Kidney epithelial cell (primary cell): Measurements from ENCODE around the gene IPO13. TPM values are rescaled to one million over a fixed set of nuclear protein-coding genes. Genes with fewer than 3 reads are reported as not detected.

Experiments
- DNase-seq: peaks from one replicate; pipeline ENCODE4 v3.0.0-alpha.2; 2010; ENCODE audit warnings: low read depth
- H3K27me3 ChIP-seq: 2 replicates; pipeline ENCODE4 v1.6.0; 2011; ENCODE audit warnings: low read length; ENCODE audit not compliant: control insufficient read depth, insufficient read depth
- H3K36me3 ChIP-seq: 2 replicates; pipeline ENCODE4 v1.5.1; 2011; ENCODE audit warnings: low read length; ENCODE audit not compliant: control insufficient read depth, insufficient read depth
- H3K4me3 ChIP-seq: 2 replicates; pipeline ENCODE4 v1.5.1; 2011; ENCODE audit warnings: low read depth, mild to moderate bottlenecking, control low read depth, low read length
- total RNA-seq: library from RNA; depleted of rRNA; stranded (reverse); fragments of >200 nt; gene quantifications from 2 replicates; pipeline ENCODE4 v1.2.3, GENCODE V29; 2015
- TF ChIP-seq, protein P1 (sequence below): IDR thresholded peaks from 2 replicates; pipeline ENCODE4 v1.5.1; 2011; ENCODE audit warnings: mild to moderate bottlenecking, moderate library complexity, low read length, control low read depth, inconsistent platforms; ENCODE audit not compliant: insufficient read depth, poor library complexity, severe bottlenecking

Gene IPO13
- total RNA-seq = 29.2 and 32.8 TPM in 2 replicates

DNA sequence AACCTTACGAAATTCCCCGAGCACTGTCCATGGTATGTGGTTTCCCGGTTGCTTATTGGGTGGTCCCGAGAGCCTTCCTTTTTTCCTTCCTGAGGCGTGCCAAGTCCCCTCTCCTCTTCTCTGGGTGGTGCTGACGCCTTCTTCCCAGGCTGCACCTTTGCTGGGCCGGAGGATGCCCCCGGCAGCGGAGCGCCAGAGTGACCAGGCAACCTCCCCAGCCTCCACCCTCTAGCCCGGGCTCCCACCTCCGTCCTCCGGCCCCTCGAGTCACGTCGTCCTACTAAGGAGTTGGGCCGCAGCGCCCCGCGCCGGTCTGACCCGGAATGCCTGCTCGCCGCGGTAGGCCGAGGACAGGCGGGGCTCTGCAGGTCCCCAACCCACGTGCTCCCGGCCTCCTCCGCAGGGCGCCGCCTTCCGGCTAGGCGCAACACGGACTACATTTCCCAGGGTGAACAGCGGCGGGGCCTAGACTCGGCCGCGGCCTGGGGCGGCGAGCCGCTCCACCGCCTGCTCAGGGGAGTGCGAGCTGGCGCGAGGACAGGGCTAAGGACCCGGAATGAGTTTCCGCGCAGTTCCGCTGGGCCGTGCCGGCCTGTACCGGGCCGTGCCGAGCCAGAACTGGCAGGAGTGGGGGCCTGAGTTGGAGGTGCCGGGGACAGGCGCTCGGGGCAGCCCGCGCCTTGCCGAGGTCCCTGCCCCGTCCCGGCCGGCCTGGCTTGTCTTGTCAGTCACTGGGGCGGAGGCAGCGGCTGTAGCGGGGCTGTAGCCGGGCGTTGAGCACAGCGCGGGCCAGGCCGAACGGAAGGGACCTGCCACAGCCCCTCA lies at the start of gene IPO13:
Gene IPO13 (plus strand): TSS at position 715 of the 825 bp plus-strand sequence. CDS start 651 bp downstream, outside the sequence.
- H3K36me3 ChIP-seq = no peaks in the 10 kb centered on the region
- TF ChIP-seq, protein P1, sequence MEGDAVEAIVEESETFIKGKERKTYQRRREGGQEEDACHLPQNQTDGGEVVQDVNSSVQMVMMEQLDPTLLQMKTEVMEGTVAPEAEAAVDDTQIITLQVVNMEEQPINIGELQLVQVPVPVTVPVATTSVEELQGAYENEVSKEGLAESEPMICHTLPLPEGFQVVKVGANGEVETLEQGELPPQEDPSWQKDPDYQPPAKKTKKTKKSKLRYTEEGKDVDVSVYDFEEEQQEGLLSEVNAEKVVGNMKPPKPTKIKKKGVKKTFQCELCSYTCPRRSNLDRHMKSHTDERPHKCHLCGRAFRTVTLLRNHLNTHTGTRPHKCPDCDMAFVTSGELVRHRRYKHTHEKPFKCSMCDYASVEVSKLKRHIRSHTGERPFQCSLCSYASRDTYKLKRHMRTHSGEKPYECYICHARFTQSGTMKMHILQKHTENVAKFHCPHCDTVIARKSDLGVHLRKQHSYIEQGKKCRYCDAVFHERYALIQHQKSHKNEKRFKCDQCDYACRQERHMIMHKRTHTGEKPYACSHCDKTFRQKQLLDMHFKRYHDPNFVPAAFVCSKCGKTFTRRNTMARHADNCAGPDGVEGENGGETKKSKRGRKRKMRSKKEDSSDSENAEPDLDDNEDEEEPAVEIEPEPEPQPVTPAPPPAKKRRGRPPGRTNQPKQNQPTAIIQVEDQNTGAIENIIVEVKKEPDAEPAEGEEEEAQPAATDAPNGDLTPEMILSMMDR = peak; percentile 74
- no peaks in the 10 kb centered on the region for H3K27me3 ChIP-seq
- peak within 1 kb of the TSS; percentile 81 for H3K4me3 ChIP-seq
- DNase-seq = peak; percentile 78

DNA sequence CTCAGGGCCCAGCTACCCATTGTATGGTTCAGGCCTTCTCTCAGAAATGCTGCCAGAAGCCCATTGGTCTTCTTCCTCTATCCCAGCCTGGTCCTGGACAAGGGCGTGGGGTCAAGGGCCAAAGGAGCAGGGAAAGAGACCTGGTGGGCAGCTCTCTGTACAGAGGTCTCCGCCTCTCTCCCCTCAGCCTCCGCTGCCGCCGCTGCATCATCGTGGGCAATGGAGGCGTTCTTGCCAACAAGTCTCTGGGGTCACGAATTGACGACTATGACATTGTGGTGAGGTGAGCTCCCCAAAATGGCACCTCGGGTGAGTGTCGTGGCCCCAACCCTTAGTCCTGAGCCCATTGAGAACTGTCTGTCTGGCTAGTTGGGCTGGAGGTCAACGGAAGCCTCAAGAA lies 47.8 kb upstream of the IPO13 start:
- H3K27me3 ChIP-seq = no peaks in the 10 kb centered on the region
- H3K4me3 ChIP-seq = no peak overlapping the region
- no peak for DNase-seq
- peaks cover 2% of the 10 kb centered on the region for H3K36me3 ChIP-seq
- TF ChIP-seq, protein P1 = no peak

DNA sequence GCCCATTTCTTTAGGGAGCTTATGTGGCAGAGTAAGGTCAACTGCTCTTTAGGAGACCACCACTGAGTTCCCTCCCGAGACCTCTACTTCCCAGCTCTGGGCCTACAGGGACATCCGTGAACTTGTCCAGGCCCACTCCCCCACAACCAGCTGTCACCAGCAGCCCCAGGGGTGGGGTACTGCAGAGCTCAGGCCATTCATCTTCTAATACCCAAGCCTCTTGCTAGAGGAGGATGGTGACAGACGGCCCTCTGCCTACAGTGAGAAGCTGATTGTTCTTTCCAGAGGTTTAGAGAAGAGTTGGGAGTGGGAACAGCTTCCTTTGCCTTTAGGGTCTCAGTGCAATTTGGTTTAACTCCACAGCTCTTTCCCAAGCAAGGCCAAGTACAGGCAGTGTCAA lies 46.4 kb upstream of the IPO13 start:
- Histone ChIP-seq H3K36me3 (peaks cover 2% of the 10 kb centered on the region), H3K4me3 (no peak overlapping the region), H3K27me3 (no peaks in the 10 kb centered on the region)
- TF ChIP-seq, protein P1 = no peak
- no peak for DNase-seq

DNA sequence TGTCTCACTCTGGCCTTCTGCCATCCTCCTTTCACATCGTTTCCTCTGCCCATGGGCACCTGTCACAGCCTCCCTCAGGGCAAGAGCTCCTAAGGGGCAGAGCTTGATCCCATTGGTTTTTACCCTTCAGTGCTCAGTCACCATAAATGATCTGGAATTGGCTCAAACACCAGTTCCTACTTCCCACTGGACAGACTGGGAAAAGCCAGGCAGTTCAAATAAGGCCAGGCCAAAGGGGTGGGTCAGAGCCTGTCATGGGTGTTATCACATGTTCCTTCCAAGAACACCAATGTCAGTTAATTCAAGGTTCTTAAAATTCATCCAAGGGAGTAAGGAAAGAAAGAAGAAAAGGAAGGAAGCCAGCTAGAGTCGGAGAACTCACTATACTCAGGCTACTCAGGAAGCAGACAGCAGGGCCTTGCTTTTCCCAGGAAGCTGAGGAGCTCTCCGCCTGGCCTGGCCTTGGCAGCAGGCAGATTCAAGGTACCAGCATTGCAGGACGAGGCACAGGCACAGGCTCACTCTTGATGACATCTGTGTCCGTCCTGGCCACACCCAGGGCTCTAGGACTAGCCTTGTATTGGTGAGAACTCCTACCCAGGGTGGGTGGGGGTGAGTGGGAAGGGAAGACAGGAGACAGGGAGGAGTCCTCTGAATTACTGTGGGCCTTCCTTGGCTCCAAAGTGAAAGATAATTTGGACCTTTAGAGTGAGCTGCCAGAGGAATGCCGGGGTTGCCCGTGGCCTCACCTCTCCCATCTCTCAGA lies 45.4 kb upstream of the IPO13 start:
- peaks cover 2% of the 10 kb centered on the region for H3K36me3 ChIP-seq
- H3K4me3 ChIP-seq = no peak overlapping the region
- no peaks in the 10 kb centered on the region for H3K27me3 ChIP-seq
- TF ChIP-seq, protein P1 = no peak
- DNase-seq = no peak

GRCh38 chr1:43902058-43902831 lies 44.5 kb upstream of the IPO13 start:
- TF ChIP-seq, protein P1 = no peak
- no peaks in the 10 kb centered on the region for H3K27me3 ChIP-seq
- no peak overlapping the region for H3K4me3 ChIP-seq
- peaks cover 2% of the 10 kb centered on the region for H3K36me3 ChIP-seq
- no peak for DNase-seq
